Dermis lymphatic vessel endothelial cell (primary cell): ENCODE measurements around the gene CHRND. TPM values are rescaled to one million over a fixed set of nuclear protein-coding genes. Genes with fewer than 3 reads are reported as not detected.

ENCODE experiments used
- total RNA-seq: library from RNA; depleted of rRNA; stranded (reverse); fragments of >200 nt; gene quantifications from 2 replicates; pipeline ENCODE4 v1.2.1, GENCODE V29; 2014

Gene CHRND
- total RNA-seq = not detected in 2 replicates

DNA sequence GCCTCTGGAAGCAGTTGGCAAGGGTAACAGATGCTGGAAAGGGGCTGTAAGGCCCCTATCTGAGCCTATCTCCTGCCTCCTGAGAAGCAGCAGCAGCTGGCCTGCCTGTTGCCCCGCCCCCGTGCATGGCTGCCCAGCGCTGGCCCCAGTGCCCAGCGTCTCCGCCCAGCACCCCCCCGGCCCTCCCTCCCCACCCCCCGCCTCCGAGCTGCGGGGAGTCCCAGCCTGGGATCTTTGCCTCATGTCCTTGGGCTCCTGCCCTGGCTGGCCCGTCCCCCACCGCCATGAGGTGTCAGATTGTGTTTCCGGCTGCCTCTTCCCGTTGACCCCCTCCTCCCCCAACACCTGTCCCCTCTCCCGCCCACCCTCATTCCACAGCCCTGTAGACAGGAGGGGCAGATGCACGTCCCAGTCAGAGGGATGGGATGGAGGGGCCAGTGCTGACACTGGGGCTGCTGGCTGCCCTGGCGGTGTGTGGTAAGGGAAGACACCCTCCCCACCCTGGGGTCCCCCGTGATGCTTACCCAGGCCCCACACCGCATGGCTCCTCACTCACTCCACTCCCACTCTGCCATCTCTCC lies at the start of gene CHRND:
CHRND (plus strand) TSS at position 370 of the 581 bp plus-strand sequence; CDS start at position 426, 56 bp downstream.

DNA sequence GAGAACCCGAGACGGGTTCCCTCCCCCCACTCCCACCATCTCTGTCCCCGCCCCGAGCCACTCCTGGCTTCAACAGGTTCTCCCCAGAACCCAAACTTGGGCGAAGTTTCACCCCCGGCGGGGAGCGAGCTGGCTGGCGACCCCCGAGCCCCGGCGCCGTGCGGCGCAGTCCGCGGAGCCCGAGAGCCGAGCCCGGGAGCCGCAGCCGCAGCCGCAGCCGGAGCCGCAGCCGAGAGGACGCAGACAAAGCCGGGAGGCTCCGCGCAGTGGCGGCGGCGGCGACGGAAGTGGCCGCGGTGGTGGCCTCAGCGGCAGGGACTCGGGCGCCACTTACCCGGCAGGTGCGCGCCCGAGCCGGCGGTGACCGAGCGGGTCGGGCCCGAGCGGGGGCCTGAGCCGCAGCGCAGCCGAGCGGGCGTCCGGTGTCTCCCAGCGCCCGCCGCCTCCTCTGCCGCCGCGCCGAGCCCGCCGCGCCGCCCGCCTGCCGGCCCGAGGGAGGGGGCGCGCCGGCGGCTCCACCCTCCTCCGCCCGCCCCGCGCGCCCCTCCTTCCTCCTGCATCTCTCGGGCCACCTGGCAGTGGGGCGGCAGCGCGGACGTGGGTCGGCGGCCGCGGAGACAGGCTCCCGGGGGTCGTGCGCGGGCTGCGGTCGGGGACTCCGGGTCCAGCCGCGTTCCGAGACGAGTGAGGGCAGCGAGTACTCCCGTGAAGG lies 38.4 kb upstream of the CHRND start, which contains the start of gene ECEL1:
ECEL1 (minus strand) TSS at position 450 of the 712 bp plus-strand sequence. CDS start 1,181 bp downstream, outside the sequence.

DNA sequence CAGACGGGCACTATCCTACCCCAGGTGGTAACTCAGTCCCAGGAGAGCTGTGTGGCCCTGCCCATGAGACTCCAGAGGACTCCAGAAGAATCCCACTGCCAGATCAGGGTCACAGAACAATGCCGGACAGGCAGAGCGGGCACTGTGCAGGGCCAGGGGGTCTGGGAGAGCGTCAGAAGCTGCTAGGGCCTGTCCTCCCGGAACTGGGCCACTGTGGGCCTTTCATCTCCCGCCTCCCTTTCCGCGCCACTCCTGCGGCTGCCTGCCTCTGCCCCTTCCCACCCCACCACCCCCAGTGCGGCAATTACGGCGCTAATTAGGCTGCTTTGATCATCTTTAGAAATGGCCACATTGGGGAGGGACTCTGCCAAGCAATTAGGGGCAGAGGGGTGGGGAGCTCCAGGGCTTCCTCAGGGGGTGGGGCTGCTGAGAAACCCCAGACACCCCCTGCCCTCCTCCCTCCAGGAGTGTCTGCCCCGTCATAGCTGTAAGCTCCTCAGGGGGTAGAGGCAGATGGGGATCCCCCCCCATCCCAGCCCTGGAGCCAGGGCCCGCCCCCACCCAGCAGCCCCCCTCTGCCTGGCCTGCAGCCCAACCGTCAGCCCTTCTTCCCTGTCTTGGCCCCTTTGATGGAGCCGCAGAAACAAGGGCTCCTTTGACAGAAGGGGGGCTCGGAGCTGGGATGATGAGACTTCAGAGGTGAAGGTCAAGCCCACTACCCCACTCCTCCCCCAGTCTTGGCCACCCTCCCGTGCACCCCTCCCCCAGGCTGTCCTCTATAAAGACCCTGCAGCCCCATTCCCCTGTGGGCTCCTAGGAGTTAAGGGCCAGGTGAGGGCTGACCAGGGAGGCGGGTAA lies 6.2 kb upstream of the CHRND start, which contains the start of gene PRSS56:
PRSS56 (plus strand) TSS at position 808 of the 858 bp plus-strand sequence. CDS start 211 bp downstream, outside the sequence.

DNA sequence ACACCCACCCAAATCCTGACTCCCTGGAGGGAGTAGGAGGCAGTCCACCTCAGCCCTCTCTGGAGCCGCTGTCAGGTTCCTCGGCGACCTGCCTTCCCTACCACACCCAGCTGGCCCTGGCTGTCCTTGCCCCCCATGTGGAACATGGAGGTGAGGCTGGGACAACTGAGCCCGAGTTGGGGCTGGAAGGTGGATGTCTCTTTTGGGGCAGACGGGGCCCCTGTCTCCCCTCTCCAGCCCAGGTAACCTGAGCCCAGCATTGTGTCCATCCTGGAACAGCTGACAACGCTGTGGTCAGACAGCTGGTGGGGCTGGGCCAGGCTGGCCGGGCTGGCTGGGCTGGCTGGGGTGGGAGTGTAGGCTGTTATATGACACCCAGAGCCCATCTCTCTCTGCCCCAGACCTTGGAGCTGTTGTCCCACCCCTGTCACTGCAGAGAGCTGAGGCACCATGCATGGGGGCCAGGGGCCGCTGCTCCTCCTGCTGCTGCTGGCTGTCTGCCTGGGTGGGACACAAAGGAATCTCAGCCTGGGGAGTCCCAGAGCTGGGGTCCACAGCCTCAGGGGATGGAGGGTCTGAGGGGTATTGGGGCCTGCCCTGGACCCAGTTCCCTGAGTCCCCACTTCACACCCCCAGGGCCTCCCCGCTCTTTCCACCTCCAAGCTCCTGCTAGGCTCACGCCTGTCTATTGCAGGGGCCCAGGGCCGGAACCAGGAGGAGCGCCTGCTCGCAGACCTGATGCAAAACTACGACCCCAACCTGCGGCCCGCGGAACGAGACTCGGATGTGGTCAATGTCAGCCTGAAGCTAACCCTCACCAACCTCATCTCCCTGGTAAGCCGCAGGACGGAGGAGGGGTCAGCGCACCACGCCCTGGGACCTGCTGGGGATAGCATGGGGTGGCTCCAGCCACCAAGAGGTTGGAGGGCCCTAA lies 13.6 kb downstream of the CHRND start, which contains the start of gene CHRNG:
CHRNG (plus strand) TSS at position 395 of the 934 bp plus-strand sequence; CDS start at position 451, 56 bp downstream.

DNA sequence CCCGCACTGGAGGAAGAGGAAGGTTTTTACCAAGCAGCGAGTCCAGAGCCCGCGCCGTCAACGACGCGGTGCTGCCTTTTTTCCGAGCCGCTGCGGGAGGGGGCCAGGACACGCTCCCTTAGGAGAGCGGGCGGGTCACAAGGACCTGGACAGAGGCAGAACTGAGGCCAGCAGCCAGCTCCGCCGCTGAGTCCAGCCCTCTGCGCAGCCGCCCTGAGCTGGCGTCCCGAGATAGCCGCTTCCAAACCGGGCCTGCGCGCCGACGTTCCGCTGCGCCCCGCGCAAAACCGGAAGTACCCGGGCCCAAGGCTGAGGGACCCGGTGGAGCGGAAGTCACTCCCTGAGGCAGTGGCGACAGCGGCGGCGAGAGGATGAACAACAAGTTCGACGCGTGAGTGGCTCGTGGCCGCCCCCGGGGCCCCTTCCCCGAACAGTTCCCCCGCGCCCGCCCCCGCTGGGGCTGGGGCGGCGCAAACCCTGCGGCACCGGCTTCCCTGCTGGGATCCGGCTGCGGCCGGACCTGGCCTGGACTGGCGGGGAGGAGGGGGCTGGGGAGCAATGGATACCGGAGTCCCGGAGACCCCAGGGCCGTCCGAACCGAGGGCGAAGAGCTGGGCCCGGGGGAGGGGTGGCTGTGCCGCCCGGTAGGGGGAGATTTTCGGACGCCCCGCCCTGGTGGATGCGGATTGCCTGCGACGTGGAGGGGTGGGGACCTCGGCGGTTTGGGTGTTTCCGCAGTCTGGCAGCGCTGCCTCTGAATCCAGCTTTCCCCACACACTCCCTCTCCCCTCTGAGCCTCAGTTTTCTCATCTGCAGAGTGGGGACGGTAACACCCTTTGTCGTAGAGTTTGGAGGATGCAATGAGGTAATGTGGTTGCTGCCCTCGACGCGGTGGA lies 24.6 kb downstream of the CHRND start, which contains the start of the genes EIF4E2 and TIGD1:
EIF4E2 (plus strand) TSS at position 336 of the 896 bp plus-strand sequence; CDS start at position 372, 36 bp downstream.
TIGD1 (minus strand) TSS at position 204 of the 896 bp plus-strand sequence. CDS start 675 bp downstream, outside the sequence.

Other genes starting within 250 kb of the CHRND start
- not detected in 2 replicates for gene ALPP, start 147.4 kb upstream of the CHRND start, total RNA-seq
- not detected in 2 replicates for gene ALPG, start 119.3 kb upstream of the CHRND start, total RNA-seq
- gene ALPI, start 70.0 kb upstream of the CHRND start, total RNA-seq = not detected in 2 replicates
- not detected in 2 replicates for gene ECEL1, start 38.3 kb upstream of the CHRND start, total RNA-seq
- gene PRSS56, start 5.8 kb upstream of the CHRND start, total RNA-seq = not detected in 2 replicates
- not detected in 2 replicates for gene CHRNG, start 13.5 kb downstream of the CHRND start, total RNA-seq
- gene TIGD1, start 24.4 kb downstream of the CHRND start, total RNA-seq = 0.98 and 2.1 TPM in 2 replicates
- gene EIF4E2, start 24.5 kb downstream of the CHRND start, total RNA-seq = 101 and 111 TPM in 2 replicates
- gene EFHD1, start 107.4 kb downstream of the CHRND start, total RNA-seq = 0.11 TPM in 1 of 2 replicates, not detected in the other
- gene GIGYF2, start 171.2 kb downstream of the CHRND start, total RNA-seq = 50.7 and 53.4 TPM in 2 replicates